ENCODE measurements around the gene ARPC4.

Gene ARPC4

DNA sequence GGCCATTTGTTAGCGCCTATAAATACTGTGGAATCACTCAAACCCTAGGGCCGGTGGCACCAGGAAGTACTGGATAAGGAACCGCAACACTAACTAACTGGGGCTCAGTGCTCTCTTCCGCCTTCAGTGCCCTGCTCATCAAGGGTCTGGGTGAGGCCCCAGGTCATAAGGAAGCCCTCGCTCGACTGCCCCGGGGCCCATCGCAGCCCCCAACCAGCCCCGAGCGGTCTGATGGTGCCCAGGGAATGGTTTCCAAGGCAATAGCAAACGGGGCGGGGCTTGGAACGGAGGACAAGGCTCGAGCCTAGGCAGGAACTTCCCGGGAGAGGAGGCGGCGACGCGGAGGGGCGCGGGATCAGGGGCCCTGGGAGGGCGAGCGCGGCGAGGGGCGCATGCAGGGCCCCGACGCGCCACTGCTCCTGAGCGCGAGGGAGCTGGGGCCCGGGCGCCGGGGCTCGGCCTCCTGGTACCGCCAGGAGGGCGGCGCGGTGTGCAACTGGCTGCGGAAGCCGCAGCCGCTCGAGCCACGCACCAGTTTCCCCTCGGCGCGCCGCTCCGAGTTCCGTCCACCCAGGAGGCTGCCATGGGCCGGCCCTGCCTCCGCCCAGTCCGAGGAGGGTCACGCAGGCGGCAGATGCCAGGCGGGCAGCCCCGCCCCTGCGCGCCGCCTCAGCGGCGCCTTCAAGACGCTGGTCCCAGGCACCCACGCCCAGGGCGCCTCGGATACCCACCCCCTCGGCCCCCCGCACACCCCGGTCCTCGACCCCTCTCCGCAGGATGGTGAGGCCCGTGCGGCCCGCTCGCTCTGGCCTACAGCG lies 16.9 kb downstream of the ARPC4 start, which contains the start of gene TTLL3:
TTLL3 (plus strand) TSS at position 648 of the 818 bp plus-strand sequence. CDS start 400 bp downstream, outside the sequence.
- Histone ChIP-seq H3K9ac (ENCODE audit: low read length) (peak within 1 kb of the TSS; percentile 85), H3K4me3 (ENCODE audit: low read length) (peak within 1 kb of the TSS; percentile 74), H3K27me3 (replicated peaks; ENCODE audit: control insufficient read depth, insufficient read depth, low read length) (no peaks in the 10 kb centered on the region), H3K36me3 (ENCODE audit: control insufficient read depth, insufficient read depth, low read length, severe bottlenecking) (peaks cover 39% of the 10 kb centered on the region), H3K9me3 (ENCODE audit: control insufficient read depth, low read length) (no peaks in the 10 kb centered on the region), H3K4me1 (ENCODE audit: control insufficient read depth, insufficient read depth, low read length) (peaks cover 15% of the 10 kb centered on the region)
- DNase-seq (ENCODE audit: low read depth): peak; percentile 85

DNA sequence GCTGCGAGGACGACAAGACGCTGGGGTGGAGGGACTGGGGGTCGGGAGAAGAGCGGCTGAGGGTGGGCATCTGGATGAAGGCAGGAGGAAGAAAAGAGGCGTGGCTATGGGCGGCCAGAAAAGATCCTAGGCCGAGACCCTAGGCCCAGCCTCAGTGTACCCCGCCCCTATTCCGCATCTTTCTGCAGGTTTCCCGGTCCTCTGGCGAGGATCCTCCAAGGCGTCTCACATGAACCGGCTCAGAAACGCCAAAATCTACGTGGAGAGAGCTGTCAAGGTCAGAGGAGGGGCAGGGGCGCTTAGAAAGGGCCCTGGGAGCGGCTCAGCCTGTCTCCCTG lies 17.5 kb downstream of the ARPC4 start:
- H3K27me3 ChIP-seq (replicated peaks; ENCODE audit: control insufficient read depth, insufficient read depth, low read length): no peaks in the 10 kb centered on the region
- peak overlapping the region; percentile 85 for H3K9ac ChIP-seq (ENCODE audit: low read length)
- H3K4me3 ChIP-seq (ENCODE audit: low read length): peak overlapping the region; percentile 74
- no peaks in the 10 kb centered on the region for H3K9me3 ChIP-seq (ENCODE audit: control insufficient read depth, low read length)
- peak; percentile 31 for DNase-seq (ENCODE audit: low read depth)
- peaks cover 15% of the 10 kb centered on the region for H3K4me1 ChIP-seq (ENCODE audit: control insufficient read depth, insufficient read depth, low read length)
- H3K36me3 ChIP-seq (ENCODE audit: control insufficient read depth, insufficient read depth, low read length, severe bottlenecking): peaks cover 33% of the 10 kb centered on the region

DNA sequence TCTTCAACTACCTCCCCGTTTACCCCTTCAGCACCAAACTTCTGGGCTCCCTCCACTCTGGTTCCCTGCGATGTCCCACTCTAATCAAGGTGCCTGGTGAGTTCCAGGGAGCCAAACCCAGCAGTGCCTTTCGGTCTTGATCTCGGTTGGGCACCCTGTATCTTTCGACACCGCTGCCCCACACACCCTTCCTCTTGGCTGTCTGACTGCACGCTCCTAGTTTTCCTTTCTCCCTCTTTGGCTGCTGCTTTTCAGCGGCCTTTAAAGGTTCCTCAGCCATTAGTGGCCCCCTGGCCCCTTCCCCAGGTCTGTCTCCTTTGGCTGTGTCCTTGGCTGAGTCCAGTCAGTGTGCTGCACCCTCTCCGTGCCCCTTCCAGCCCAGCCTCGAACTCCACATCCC lies 18.0 kb downstream of the ARPC4 start:
- Histone ChIP-seq H3K36me3 (ENCODE audit: control insufficient read depth, insufficient read depth, low read length, severe bottlenecking) (peaks cover 28% of the 10 kb centered on the region), H3K9me3 (ENCODE audit: control insufficient read depth, low read length) (no peaks in the 10 kb centered on the region), H3K4me1 (ENCODE audit: control insufficient read depth, insufficient read depth, low read length) (peaks cover 15% of the 10 kb centered on the region), H3K4me3 (ENCODE audit: low read length) (peak overlapping the region; percentile 74), H3K9ac (ENCODE audit: low read length) (peak overlapping the region; percentile 85), H3K27me3 (replicated peaks; ENCODE audit: control insufficient read depth, insufficient read depth, low read length) (no peaks in the 10 kb centered on the region)
- no peak for DNase-seq (ENCODE audit: low read depth)

DNA sequence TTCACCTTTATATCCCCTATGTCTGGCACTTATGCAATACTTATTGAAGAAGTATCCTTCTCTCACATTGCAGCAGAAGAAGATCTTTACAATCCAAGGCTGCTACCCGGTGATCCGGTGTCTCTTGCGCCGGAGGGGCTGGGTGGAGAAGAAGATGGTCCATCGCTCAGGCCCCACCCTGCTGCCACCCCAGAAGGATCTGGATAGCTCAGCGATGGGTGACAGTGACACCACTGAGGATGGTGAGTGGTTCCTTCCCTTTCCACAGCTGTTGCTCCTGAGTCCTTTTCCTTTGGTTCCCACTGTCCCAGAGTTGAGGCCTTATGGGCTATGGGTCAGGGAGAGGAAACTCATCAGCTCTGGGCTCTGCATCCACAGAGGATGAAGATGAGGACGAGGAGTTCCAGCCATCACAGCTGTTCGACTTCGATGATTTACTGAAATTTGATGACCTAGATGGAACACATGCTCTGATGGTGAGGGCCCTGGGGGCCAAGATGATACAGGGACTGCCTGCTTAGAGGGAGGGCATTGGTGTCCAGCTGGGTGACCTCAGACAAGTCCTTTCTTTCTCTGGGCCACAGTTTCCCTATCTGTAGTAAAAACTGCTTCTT lies 20.1 kb downstream of the ARPC4 start:
- peaks cover 15% of the 10 kb centered on the region for H3K4me1 ChIP-seq (ENCODE audit: control insufficient read depth, insufficient read depth, low read length)
- DNase-seq (ENCODE audit: low read depth): no peak
- no peak overlapping the region for H3K9ac ChIP-seq (ENCODE audit: low read length)
- H3K36me3 ChIP-seq (ENCODE audit: control insufficient read depth, insufficient read depth, low read length, severe bottlenecking): peaks cover 11% of the 10 kb centered on the region
- no peak overlapping the region for H3K4me3 ChIP-seq (ENCODE audit: low read length)
- H3K9me3 ChIP-seq (ENCODE audit: control insufficient read depth, low read length): no peaks in the 10 kb centered on the region
- no peaks in the 10 kb centered on the region for H3K27me3 ChIP-seq (replicated peaks; ENCODE audit: control insufficient read depth, insufficient read depth, low read length)

DNA sequence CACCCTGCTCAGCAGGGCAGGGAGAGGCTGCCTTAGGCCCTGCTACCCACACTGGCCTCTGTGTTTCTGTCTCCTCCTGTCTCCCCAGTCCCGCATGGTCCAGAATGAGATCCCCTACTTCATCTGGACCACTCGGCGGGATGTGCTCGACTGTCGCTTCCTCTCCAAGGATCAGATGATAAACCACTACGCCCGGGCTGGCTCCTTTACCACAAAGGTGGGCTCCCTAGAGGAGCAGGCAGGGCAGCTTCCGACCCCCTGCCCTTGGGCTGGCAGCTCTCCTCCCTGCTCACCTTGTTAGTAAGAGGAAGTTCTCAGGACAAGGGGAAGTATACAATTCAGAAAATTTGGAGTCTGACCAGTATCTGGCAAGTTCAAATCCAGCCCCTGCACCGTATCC lies 23.1 kb downstream of the ARPC4 start:
- H3K9me3 ChIP-seq (ENCODE audit: control insufficient read depth, low read length): no peaks in the 10 kb centered on the region
- peaks cover 3% of the 10 kb centered on the region for H3K4me1 ChIP-seq (ENCODE audit: control insufficient read depth, insufficient read depth, low read length)
- H3K9ac ChIP-seq (ENCODE audit: low read length): no peak overlapping the region
- H3K36me3 ChIP-seq (ENCODE audit: control insufficient read depth, insufficient read depth, low read length, severe bottlenecking): peaks cover 11% of the 10 kb centered on the region
- no peak for DNase-seq (ENCODE audit: low read depth)
- H3K4me3 ChIP-seq (ENCODE audit: low read length): no peak overlapping the region
- no peaks in the 10 kb centered on the region for H3K27me3 ChIP-seq (replicated peaks; ENCODE audit: control insufficient read depth, insufficient read depth, low read length)

DNA sequence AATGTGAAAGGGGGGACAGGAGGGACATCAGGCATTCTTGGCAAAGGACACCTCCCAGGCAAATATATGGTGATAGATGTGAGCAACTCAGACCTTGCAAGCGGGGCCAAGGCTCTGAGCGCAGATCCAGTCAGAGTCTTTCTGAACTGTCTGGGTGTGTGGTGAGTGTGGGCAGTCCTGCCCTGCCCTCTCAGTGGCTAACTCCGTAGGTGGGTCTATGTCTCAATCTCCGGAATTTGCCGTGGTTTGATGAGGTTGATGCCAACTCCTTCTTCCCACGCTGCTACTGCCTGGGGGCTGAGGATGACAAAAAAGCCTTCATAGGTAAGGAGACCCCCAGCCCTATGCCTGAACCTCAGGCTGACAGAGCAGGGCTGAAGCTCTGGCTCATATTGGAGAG lies 24.6 kb downstream of the ARPC4 start:
- H3K27me3 ChIP-seq (replicated peaks; ENCODE audit: control insufficient read depth, insufficient read depth, low read length): no peaks in the 10 kb centered on the region
- no peak overlapping the region for H3K4me3 ChIP-seq (ENCODE audit: low read length)
- peaks cover 11% of the 10 kb centered on the region for H3K36me3 ChIP-seq (ENCODE audit: control insufficient read depth, insufficient read depth, low read length, severe bottlenecking)
- H3K4me1 ChIP-seq (ENCODE audit: control insufficient read depth, insufficient read depth, low read length): no peaks in the 10 kb centered on the region
- H3K9me3 ChIP-seq (ENCODE audit: control insufficient read depth, low read length): no peaks in the 10 kb centered on the region
- DNase-seq (ENCODE audit: low read depth): no peak
- no peak overlapping the region for H3K9ac ChIP-seq (ENCODE audit: low read length)

DNA sequence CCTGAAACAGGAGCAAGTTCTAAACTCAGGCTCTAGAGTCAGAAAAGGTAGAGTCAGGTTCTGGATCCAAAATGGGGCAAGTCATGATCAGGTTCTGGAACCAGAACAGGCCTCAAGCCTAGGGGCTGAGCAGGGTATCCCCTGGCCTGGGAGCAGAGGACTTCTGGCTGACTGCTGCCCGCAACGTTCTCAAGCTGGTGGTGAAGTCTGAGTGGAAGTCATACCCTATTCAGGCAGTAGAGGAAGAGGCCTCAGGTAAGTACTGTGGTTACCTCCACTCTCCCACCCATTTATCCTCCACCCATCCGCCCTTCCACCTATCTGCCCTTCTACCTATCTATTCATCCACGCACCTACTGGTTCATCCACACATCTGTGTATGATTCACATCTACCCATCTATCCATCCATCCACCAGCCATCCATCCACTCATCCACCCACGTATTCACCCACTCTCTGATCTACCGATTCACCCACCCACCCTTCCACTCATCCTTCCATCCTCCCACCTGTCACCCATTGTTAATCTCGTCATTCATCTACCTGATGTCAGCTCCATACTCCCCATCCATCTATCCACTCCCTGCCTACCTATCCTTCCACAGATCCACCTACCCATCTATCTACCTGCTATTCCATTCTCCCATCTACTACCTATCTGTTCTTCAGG lies 25.9 kb downstream of the ARPC4 start:
- DNase-seq (ENCODE audit: low read depth): no peak
- Histone ChIP-seq H3K9me3 (ENCODE audit: control insufficient read depth, low read length) (no peaks in the 10 kb centered on the region), H3K9ac (ENCODE audit: low read length) (no peak overlapping the region), H3K27me3 (replicated peaks; ENCODE audit: control insufficient read depth, insufficient read depth, low read length) (no peaks in the 10 kb centered on the region), H3K4me3 (ENCODE audit: low read length) (no peak overlapping the region), H3K36me3 (ENCODE audit: control insufficient read depth, insufficient read depth, low read length, severe bottlenecking) (peaks cover under 1% of the 10 kb centered on the region), H3K4me1 (ENCODE audit: control insufficient read depth, insufficient read depth, low read length) (no peaks in the 10 kb centered on the region)

DNA sequence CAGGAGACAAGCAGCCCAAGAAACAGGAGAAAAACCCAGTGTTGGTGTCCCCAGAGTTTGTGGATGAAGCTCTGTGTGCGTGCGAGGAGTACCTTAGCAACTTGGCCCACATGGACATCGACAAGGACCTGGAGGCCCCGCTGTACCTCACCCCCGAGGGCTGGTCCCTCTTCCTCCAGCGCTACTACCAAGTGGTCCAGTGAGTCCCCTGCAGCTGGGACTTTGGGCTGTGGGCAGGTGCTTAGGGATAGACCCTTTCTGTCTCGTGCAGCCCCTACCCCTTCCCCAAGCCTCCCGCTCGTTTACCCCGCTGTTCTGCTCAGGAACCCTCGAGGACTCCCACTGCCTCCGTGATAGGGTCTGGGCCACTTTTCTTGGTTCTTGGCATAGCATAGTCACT lies 27.7 kb downstream of the ARPC4 start:
- no peak overlapping the region for H3K4me3 ChIP-seq (ENCODE audit: low read length)
- H3K36me3 ChIP-seq (ENCODE audit: control insufficient read depth, insufficient read depth, low read length, severe bottlenecking): no peaks in the 10 kb centered on the region
- H3K4me1 ChIP-seq (ENCODE audit: control insufficient read depth, insufficient read depth, low read length): no peaks in the 10 kb centered on the region
- H3K9me3 ChIP-seq (ENCODE audit: control insufficient read depth, low read length): no peaks in the 10 kb centered on the region
- H3K9ac ChIP-seq (ENCODE audit: low read length): no peak overlapping the region
- H3K27me3 ChIP-seq (replicated peaks; ENCODE audit: control insufficient read depth, insufficient read depth, low read length): no peaks in the 10 kb centered on the region
- no peak for DNase-seq (ENCODE audit: low read depth)

DNA sequence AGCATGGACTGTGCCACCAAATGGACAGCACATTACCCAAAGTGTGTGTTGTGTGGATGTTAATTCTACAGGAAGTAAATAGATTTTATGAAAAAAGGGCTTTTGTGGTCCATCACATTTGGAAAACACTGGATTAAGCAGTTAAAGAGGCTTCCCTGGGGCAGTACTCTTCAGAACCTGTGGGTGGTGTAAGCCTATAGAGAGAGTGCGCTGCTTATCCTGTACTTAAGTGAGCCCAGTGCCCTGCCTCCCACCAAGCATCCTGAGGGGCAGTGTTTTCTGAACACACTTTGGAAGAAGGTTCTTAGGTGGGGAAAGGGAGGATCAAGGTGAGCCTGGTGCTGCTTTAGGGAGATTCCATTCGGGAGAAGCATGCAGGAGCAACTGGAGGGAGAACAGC lies 28.1 kb downstream of the ARPC4 start:
- H3K4me1 ChIP-seq (ENCODE audit: control insufficient read depth, insufficient read depth, low read length): no peaks in the 10 kb centered on the region
- H3K9ac ChIP-seq (ENCODE audit: low read length): no peak overlapping the region
- H3K27me3 ChIP-seq (replicated peaks; ENCODE audit: control insufficient read depth, insufficient read depth, low read length): no peaks in the 10 kb centered on the region
- H3K9me3 ChIP-seq (ENCODE audit: control insufficient read depth, low read length): no peaks in the 10 kb centered on the region
- no peak overlapping the region for H3K4me3 ChIP-seq (ENCODE audit: low read length)
- DNase-seq (ENCODE audit: low read depth): no peak
- H3K36me3 ChIP-seq (ENCODE audit: control insufficient read depth, insufficient read depth, low read length, severe bottlenecking): no peaks in the 10 kb centered on the region

DNA sequence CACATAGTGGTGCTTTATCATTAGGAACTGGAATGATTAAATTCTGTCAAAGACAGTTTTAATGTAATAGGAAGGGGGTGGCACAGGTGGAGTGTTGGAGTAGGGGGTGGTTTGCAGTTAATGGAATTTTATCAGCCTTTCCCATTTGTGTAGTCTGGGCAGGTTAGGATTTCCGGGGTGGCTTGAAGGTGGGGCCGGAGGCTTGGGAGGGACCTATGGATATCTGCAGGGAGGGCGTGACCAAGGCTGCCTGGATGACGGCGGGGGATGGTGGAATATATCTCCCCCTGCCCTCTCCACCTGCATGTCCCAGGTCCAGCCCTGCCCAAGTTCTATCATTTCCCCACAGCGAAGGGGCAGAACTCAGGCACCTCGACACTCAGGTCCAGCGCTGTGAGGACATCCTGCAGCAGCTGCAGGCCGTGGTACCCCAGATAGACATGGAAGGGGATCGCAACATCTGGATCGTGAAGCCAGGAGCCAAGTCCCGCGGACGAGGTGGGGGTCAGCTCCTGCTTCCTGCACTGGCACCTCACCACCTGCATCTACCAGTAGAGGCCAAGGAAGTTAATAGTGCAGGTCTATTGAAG lies 32.7 kb downstream of the ARPC4 start:
- no peak for DNase-seq (ENCODE audit: low read depth)
- H3K27me3 ChIP-seq (replicated peaks; ENCODE audit: control insufficient read depth, insufficient read depth, low read length): no peaks in the 10 kb centered on the region
- H3K9ac ChIP-seq (ENCODE audit: low read length): no peak overlapping the region
- no peaks in the 10 kb centered on the region for H3K4me1 ChIP-seq (ENCODE audit: control insufficient read depth, insufficient read depth, low read length)
- H3K36me3 ChIP-seq (ENCODE audit: control insufficient read depth, insufficient read depth, low read length, severe bottlenecking): peaks cover 17% of the 10 kb centered on the region
- no peak overlapping the region for H3K4me3 ChIP-seq (ENCODE audit: low read length)
- no peaks in the 10 kb centered on the region for H3K9me3 ChIP-seq (ENCODE audit: control insufficient read depth, low read length)

All from adipocyte (in vitro differentiated cells).